Left lobe of liver (tissue), 2 donors: Measurements from ENCODE around the gene PSD2. TPM values are rescaled to one million over a fixed set of nuclear protein-coding genes. Genes with fewer than 3 reads are reported as not detected.

Source experiments
- ATAC-seq: fragments of 200-7000 bp; cut with Tn5 transposase; one replicate; pipeline ENCODE4 v1.9.1; 2020; ENCODE audit warnings: mild to moderate bottlenecking, moderate library complexity
- DNase-seq: peaks from one replicate; pipeline ENCODE4 v3.0.0-alpha.2; 2020; ENCODE audit warnings: low spot score
- total RNA-seq: library from RNA; stranded (reverse); gene quantifications from one replicate; pipeline ENCODE4 v1.2.1, GENCODE V29; 2021
- donor health status: DM: no; HTN: no; CAD: no; lungs with moderate emphysema.
- donor health status: DM: no; HTN: yes; CAD: no.

PSD2 gene
- total RNA-seq, 1 donor from 2014 or later = 0.08 TPM

DNA sequence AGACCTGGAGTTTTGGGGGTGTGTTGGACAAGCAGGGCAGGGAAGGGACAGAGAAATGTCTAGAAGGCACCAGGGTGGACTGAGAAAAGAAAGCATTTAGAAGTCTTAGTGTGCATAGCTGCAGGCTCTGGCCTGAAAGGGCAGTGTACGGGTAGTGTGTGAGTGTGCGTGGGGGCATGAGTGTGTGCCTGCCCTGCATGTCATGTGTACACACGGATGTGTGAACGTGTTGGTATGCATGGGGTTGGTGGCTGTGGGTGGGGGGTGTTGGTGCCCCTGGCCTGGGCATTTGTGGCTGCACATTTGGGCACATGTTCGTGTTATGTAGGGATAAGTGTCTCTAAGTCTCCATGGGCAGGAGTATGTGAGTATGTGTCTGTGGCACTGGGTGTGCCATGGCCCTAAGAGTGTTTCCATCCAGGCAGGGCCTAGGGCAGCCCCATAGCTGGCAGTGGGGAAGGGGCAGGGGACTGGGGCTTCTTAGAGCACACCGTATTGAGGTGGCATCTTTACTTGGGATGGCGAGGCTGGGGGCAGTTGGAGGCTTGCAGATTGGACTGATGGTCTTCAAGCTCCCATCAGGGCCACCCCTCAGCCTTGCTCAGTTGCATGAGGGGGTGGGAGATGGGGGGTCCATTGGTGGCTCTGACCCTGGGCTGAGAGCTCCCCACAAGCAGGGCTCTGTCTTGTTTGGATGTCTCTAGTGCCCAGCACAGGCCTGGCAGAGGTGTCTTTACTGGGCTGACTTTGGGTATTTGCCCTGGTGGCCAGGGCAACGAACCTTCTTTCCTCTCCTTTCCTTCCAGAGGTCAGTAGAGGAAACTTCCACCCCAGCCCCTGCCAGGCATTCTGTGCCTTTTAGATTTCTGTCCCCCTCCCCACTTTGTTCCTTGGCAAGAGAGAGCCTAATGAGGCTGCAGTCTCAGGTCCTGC is 15.0 kb downstream of the PSD2 start:
- no peak for ATAC-seq

DNA sequence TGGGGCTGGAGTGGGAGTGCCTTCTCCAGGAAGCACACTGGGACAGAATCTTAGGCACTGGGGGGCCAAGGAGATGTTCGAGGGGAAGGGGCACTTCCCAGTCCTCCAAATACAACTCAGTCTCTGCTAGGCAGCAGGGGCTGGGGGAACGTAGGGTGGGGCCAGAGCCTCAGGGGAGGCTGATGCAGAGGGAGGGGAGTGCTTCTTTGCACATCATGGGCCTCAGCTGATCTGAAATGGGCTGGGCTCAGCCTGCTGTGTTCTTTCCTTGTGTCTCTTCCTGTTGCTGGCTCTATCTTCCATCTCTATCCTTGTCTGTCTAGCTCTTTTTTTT is 15.6 kb downstream of the PSD2 start:
- DNase-seq (no peak), ATAC-seq (no peak)

More for the DNA sequence above, 15.0 kb downstream of the PSD2 start:
- DNase-seq = no peak

DNA sequence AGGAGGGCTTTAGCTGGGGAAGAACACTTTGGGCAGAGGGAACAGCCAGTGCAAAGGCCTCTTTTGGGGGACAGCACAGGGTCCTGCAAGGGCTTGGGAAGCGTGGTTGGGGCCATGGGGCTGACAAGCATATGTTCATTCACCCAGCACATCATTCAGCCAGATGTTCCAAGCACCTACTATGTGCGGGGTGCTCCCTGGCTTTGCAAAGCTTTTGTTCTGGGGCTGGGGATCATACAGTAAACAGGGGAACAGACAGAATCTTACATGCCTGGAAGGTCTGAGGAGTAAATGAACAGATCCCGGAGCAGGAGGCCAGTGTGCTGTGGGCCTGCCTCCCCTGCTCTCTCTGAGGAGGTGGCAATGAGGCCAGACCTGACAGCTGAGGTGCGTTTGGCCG is 16.7 kb downstream of the PSD2 start:
- ATAC-seq (no peak), DNase-seq (no peak)

GRCh38 chr5:139812836-139813805 is 17.5 kb downstream of the PSD2 start:
- ATAC-seq (no peak), DNase-seq (no peak)

- DNase-seq = no peak
- ATAC-seq = no peak
Observed at GRCh38 chr5:139814191-139814601, 18.6 kb downstream of the PSD2 start.

- ATAC-seq (no peak), DNase-seq (no peak)
Observed at GRCh38 chr5:139814704-139815280, 19.2 kb downstream of the PSD2 start.

- DNase-seq = no peak
- no peak for ATAC-seq
Observed at GRCh38 chr5:139816566-139816965, 21.0 kb downstream of the PSD2 start.

DNA sequence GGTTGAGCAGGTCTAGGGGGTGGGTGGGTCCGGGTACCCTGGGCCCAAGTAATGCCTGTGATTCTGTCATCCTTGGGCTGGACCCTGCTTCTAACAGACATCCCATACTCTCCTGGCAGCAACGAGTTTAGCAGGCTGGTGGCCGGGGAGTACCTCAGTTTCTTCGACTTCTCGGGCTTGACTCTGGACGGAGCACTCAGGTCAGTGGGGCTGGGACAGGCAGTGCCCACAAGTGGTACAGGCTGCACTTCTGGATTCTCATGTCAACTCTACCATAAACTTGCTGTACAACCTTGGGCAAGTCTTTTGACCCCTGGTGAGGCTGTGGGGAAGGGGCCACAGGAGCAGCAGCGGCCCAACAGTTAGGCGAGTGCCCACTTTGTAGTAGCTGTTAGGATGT is 21.8 kb downstream of the PSD2 start:
- DNase-seq (no peak), ATAC-seq (no peak)

- DNase-seq (no peak), ATAC-seq (no peak)
Observed at GRCh38 chr5:139817970-139818369, 22.4 kb downstream of the PSD2 start.

DNA sequence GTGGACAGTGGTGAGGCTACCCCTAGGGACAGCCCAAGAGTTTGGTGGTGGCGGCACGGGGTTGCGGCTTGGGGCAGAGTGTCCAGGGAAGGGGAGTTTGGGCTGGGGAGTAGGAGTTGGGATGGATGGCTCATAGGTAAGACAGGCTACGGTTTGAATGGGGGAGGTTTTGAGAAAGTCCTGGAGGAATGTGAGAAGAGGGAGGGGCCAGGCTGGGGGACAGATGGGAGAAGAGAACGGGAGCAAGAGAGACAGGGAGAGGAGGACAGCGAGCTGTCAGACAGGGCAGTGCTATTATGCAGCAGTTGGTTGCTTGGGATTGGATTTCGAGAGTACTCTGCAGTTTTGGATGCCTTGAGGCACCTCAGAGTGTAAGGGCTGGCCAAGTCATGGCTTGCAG is 24.5 kb downstream of the PSD2 start:
- ATAC-seq (no peak), DNase-seq (no peak)

DNA sequence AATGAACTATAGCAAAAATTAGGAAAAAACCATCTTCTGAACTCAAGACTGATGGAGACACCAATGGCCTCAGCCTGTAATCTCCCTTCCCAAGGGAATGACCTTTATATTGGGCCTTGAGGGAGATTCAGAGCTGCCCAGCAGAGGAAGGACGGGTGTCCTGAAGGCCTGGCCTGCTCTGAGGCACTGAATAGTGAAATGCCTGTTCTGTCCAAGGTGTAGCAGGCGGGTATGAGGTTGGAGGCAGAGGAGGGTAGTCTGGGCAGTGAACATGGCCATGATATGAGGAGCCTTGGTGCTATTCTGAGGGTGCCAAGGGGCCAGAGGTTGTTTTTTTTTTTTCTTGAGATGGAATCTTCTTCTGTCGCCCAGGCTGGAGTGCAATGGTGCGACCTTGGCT is 25.0 kb downstream of the PSD2 start:
- DNase-seq = no peak
- ATAC-seq = no peak

GRCh38 chr5:139821806-139822552 is 26.4 kb downstream of the PSD2 start:
- DNase-seq (no peak), ATAC-seq (no peak)

GRCh38 chr5:139822553-139823425 is 27.2 kb downstream of the PSD2 start:
- ATAC-seq (no peak), DNase-seq (no peak)

DNA sequence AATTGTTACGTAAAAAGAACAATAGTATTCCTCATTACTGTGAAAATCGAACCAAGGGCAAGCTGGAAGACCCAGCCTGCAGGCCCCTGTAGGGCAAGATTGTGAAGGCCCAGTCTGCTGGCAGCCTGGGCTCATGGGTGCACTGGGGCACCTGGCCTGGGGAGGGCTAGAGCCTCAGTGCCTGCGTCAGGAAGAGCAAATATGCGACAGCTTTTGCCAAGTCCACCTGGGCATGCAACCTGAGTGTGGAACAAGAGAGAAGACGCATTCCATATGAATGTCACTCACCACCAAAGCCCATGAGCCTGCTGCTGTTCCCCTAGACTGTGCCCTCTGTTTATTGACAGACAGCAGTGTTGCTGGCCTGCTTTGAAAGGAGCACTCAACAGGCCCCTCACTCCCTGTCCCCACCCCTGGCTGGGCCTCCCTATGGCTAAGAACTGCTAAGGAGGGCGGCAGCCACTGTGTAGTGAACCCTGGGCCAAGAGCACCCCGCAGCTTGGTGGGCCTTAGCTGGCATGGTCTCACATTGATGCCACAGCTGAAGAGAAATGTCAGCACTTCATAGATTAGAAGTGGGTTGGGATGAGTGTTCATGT is 28.2 kb downstream of the PSD2 start:
- no peak for ATAC-seq
- no peak for DNase-seq

GRCh38 chr5:139825690-139826089 is 30.1 kb downstream of the PSD2 start:
- ATAC-seq (no peak), DNase-seq (no peak)

DNA sequence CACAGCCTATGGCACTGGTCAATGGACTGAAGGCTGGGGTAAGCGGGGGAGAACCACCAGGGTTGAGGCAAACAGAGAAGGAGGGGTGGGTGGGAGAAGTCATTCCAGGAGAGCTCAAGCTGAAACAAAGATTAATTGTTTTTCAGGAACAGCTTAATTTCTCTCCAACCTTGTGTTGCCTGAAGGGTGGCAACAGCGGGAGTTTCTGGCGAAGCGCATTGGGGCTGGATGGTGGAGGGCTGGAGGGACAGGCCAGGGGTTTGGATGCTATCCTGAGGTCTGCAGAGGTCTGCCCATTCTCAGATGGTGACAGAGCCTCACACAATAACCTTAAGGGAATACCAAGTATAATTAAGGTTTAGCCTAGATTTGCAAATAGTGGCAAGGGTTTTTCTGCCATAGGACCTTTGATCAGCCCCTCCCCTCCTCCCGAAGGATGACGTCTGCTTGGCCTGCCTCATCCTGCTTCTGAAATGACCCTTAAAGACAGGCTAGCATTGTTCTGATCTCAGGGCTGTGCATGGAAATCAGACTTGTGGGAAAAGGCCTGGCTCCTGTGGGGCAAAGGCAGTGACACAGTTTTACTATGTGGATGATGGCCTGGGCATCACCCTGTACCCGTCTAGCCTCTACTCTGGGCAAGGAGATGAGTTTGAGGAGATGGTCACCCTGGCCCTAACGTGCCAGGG is 32.7 kb downstream of the PSD2 start:
- DNase-seq = no peak

GRCh38 chr5:139829471-139829870 is 33.9 kb downstream of the PSD2 start:
- no peak for ATAC-seq
- no peak for DNase-seq

More for the DNA sequence above, 32.7 kb downstream of the PSD2 start:
- no peak for ATAC-seq

GRCh38 chr5:139831624-139832023 is 36.0 kb downstream of the PSD2 start:
- no peak for ATAC-seq
- DNase-seq = no peak

GRCh38 chr5:139833525-139833924 is 37.9 kb downstream of the PSD2 start:
- DNase-seq (no peak), ATAC-seq (no peak)
